ENCODE measurements around the gene MT1H.

DNA sequence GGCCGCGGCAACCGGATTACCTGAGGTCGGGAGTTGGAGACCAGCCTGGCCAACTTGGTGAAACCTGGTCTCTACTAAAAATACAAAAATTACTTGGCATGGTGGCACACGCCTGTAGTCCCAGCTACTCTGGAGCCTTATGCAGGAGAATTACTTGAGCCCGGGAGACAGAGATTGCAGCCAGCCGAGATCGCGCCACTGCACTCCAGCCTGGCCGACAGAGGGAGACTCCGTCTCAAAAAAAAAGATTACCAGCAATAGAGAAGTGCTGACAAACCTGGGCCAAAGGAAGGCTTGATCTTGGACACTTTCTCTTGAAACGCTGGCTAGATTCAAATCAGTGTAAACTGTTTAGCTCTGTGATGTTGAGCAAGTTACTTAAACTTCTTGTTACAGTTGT, 4.3 kb downstream of the MT1H start:
- TF ChIP-seq POLR2A (conservative IDR thresholded peaks at IDR 0.05) (no peak), NCOA2 (IDR thresholded peaks at IDR 0.05; ENCODE audit: partially characterized antibody in 2 of 2) (no peak), KLF16 (IDR thresholded peaks at IDR 0.05) (no peak), SIN3A (IDR thresholded peaks at IDR 0.05; ENCODE audit: borderline replicate concordance in 2 of 2, control insufficient read depth in 1 of 2, low read depth in 2 of 2, low read length in 2 of 2) (no peak), RBM15 (IDR thresholded peaks at IDR 0.05; ENCODE audit: insufficient read depth, low read length) (no peak), BRD9 (IDR thresholded peaks at IDR 0.05; ENCODE audit: low read depth, partially characterized antibody) (no peak), ETV5 (CRISPR knock-in tag; IDR thresholded peaks at IDR 0.05; ENCODE audit: low read depth) (no peak), BACH1 (tag; IDR thresholded peaks at IDR 0.05) (no peak)

Data from K562 (cell line).